Hepatocyte (in vitro differentiated cells): ENCODE measurements around the gene DSTYK. TPM values are rescaled to one million over a fixed set of nuclear protein-coding genes. Genes with fewer than 3 reads are reported as not detected.

ENCODE experiments used
- DNase-seq: peaks from one replicate; pipeline ENCODE4 v3.0.0-alpha.2; 2016; ENCODE audit warnings: low spot score
- H2AFZ ChIP-seq: fragments of 200-600 bp; sonication (generic); 2 replicates; pipeline ENCODE4 v1.6.0; 2016; ENCODE audit warnings: antibody characterized with exemption, mild to moderate bottlenecking
- H3K27ac ChIP-seq: fragments of 200-600 bp; sonication (generic); 2 replicates; pipeline ENCODE4 v1.5.1; 2016; ENCODE audit warnings: mild to moderate bottlenecking
- H3K27me3 ChIP-seq: fragments of 200-600 bp; sonication (generic); 2 replicates; pipeline ENCODE4 v1.6.1; 2016
- H3K36me3 ChIP-seq: fragments of 200-600 bp; sonication (generic); replicated peaks from 2 replicates; pipeline ENCODE4 v1.5.1; 2016; ENCODE audit warnings: low read depth; ENCODE audit not compliant: insufficient read depth
- H3K4me1 ChIP-seq: fragments of 200-600 bp; sonication (generic); 2 replicates; pipeline ENCODE4 v1.5.1; 2016; ENCODE audit warnings: mild to moderate bottlenecking, moderate library complexity; ENCODE audit not compliant: insufficient read depth
- H3K4me2 ChIP-seq: fragments of 200-600 bp; sonication (generic); 2 replicates; pipeline ENCODE4 v1.6.0; 2016
- H3K4me3 ChIP-seq: fragments of 200-600 bp; sonication (generic); 2 replicates; pipeline ENCODE4 v1.5.1; 2016; ENCODE audit warnings: mild to moderate bottlenecking
- H3K79me2 ChIP-seq: fragments of 200-600 bp; sonication (generic); 2 replicates; pipeline ENCODE4 v1.6.0; 2017; ENCODE audit warnings: mild to moderate bottlenecking
- H3K9me2 ChIP-seq: fragments of 200-600 bp; sonication (generic); replicated peaks from 2 replicates; pipeline ENCODE4 v1.6.0; 2017; ENCODE audit warnings: mild to moderate bottlenecking; ENCODE audit not compliant: insufficient read depth
- H3K9me3 ChIP-seq: fragments of 200-600 bp; sonication (generic); 2 replicates; pipeline ENCODE4 v1.5.1; 2016; ENCODE audit warnings: low read depth, mild to moderate bottlenecking
- H4K20me1 ChIP-seq: fragments of 200-600 bp; sonication (generic); 2 replicates; pipeline ENCODE4 v1.6.0; 2016; ENCODE audit warnings: mild to moderate bottlenecking; ENCODE audit not compliant: insufficient read depth, poor library complexity, severe bottlenecking
- EZH2 ChIP-seq: fragments of 200-600 bp; sonication (generic); IDR thresholded peaks from 2 replicates; pipeline ENCODE4 v1.6.1; 2016; ENCODE audit warnings: antibody characterized with exemption, mild to moderate bottlenecking, borderline replicate concordance
- EZH2phosphoT487 ChIP-seq: fragments of 200-600 bp; sonication (generic); IDR thresholded peaks from one replicate; pipeline ENCODE4 v1.6.1; 2018; ENCODE audit warnings: antibody characterized with exemption, mild to moderate bottlenecking, low read depth, moderate library complexity; ENCODE audit not compliant: unreplicated experiment, severe bottlenecking
- WGBS: methylation state at CpG from one replicate; pipeline ENCODE4 v1.1.6; 2016; ENCODE audit warnings: low lambda C conversion rate; ENCODE audit errors: missing lambda C conversion rate; 5-methylcytosine and 5-hydroxymethylcytosine counted together
- polyA plus RNA-seq: library from polyadenylated mRNA; unstranded; fragments of >200 nt; fragmentation: Nextera tagmentation; extraction: Ambion mirVana; gene quantifications from 2 replicates; pipeline ENCODE4 v1.2.1, GENCODE V29; 2016
- total RNA-seq: library from RNA; depleted of rRNA; stranded (reverse); fragments of >200 nt; gene quantifications from 2 replicates; pipeline ENCODE4 v1.2.3, GENCODE V29; 2014
- TF ChIP-seq, protein P1 (sequence below): fragments of 200-600 bp; sonication (generic); IDR thresholded peaks from 2 replicates; pipeline ENCODE4 v1.5.1; 2016; ENCODE audit warnings: antibody characterized with exemption, mild to moderate bottlenecking; ENCODE audit not compliant: poor library complexity

Gene DSTYK
- total and polyA plus RNA-seq, 2 experiments from 2014 or later: 7.7 to 11.0 TPM

DNA sequence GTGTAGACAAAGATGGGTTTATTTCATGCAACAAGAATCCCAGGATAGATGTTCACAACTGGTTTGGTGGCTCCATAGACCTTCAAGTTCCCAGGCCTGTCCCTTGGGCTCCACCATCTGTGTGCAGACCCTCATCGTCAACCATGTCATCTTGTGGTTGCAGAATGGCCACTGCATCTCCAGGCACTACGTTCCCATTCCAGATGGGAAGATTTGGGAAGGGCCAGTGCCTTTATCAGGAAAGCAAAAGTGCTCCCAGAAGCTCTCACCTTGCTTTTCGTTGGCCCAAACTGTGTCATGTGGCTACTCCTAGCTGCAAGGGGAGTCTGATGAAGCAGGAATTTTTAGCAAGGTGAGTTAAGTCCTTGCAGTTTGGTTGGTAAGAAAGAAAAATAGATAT lies 29.1 kb upstream of the DSTYK start:
- TF ChIP-seq EZH2phosphoT487 (no peak), EZH2 (no peak)
- TF ChIP-seq, protein P1, sequence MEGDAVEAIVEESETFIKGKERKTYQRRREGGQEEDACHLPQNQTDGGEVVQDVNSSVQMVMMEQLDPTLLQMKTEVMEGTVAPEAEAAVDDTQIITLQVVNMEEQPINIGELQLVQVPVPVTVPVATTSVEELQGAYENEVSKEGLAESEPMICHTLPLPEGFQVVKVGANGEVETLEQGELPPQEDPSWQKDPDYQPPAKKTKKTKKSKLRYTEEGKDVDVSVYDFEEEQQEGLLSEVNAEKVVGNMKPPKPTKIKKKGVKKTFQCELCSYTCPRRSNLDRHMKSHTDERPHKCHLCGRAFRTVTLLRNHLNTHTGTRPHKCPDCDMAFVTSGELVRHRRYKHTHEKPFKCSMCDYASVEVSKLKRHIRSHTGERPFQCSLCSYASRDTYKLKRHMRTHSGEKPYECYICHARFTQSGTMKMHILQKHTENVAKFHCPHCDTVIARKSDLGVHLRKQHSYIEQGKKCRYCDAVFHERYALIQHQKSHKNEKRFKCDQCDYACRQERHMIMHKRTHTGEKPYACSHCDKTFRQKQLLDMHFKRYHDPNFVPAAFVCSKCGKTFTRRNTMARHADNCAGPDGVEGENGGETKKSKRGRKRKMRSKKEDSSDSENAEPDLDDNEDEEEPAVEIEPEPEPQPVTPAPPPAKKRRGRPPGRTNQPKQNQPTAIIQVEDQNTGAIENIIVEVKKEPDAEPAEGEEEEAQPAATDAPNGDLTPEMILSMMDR: no peak
- H3K27me3 ChIP-seq: no peaks in the 10 kb centered on the region
- no peak overlapping the region for H3K27ac ChIP-seq
- H3K4me2 ChIP-seq: no peak overlapping the region
- no peaks in the 10 kb centered on the region for H4K20me1 ChIP-seq
- H3K79me2 ChIP-seq: no peaks in the 10 kb centered on the region
- 88% methylated on average over 3 of the region's 3 CpGs for WGBS
- no peaks in the 10 kb centered on the region for H3K9me2 ChIP-seq
- H3K4me1 ChIP-seq: no peaks in the 10 kb centered on the region
- H2AFZ ChIP-seq: no peak overlapping the region
- H3K36me3 ChIP-seq: no peaks in the 10 kb centered on the region
- no peak overlapping the region for H3K4me3 ChIP-seq
- no peak for DNase-seq
- H3K9me3 ChIP-seq: no peaks in the 10 kb centered on the region

DNA sequence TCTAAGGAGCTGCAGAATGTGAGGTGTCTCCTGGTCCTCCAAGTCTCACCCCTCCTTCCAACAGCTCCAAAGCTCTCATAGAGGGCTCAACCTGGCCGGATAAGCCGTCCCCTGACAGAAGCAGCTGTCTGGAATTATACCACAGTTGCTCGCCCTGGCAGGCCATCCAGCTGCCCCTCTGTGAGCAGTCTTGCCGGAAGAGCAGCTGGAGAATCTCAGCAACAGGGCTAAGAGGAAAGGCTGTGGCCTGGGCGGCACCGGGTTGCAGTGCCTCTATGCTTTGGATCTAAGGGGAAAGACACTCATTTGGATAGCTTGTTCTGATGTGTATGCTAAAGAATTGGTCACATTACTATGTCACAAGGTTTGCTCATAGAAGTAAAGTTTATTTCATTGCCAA lies 28.6 kb upstream of the DSTYK start:
- Histone ChIP-seq H3K4me1 (no peaks in the 10 kb centered on the region), H3K9me3 (no peaks in the 10 kb centered on the region), H3K9me2 (no peaks in the 10 kb centered on the region), H3K4me3 (no peak overlapping the region), H3K27ac (no peak overlapping the region), H3K27me3 (no peaks in the 10 kb centered on the region), H3K36me3 (no peaks in the 10 kb centered on the region), H3K4me2 (no peak overlapping the region), H3K79me2 (no peaks in the 10 kb centered on the region), H4K20me1 (no peaks in the 10 kb centered on the region), H2AFZ (no peak overlapping the region)
- 70% methylated on average over 6 of the region's 6 CpGs for WGBS
- TF ChIP-seq, protein P1: no peak
- TF ChIP-seq EZH2 (no peak), EZH2phosphoT487 (no peak)
- no peak for DNase-seq

DNA sequence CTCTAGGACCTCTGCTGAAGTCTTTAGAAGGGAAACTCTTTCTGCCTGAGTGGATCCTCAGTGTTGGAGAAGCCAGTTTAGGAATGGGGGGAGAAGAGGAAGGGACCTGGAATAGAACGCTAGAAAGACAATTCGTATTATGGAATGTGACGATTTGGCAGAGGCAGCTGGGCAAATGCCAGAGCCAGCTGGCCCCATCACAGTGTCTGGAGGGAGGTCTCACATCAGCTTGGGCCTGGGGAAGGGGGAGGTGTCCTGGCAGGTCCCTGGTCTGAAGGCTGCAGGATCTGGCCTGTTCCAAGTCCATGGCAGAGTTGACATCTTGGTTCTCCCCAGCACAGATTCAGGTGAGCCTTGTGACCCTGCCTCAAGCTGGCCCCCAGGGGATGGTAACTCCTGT lies 27.6 kb upstream of the DSTYK start:
- Histone ChIP-seq H3K79me2 (no peaks in the 10 kb centered on the region), H3K4me1 (no peaks in the 10 kb centered on the region), H3K4me2 (no peak overlapping the region), H3K4me3 (no peak overlapping the region), H3K36me3 (no peaks in the 10 kb centered on the region), H2AFZ (no peak overlapping the region), H4K20me1 (no peaks in the 10 kb centered on the region), H3K9me3 (no peaks in the 10 kb centered on the region), H3K9me2 (no peaks in the 10 kb centered on the region), H3K27ac (no peak overlapping the region), H3K27me3 (no peaks in the 10 kb centered on the region)
- no peak for DNase-seq
- no peak for TF ChIP-seq EZH2phosphoT487
- TF ChIP-seq, protein P1: no peak
- WGBS: 86% methylated on average over 3 of the region's 3 CpGs
